Measurements from ENCODE around the gene CCR7.
"Not testable (repeated sequence)": the region's sequence is repeated elsewhere in the genome, so short reads cannot be mapped to it uniquely, and the experiment has no call there.

Gene CCR7

DNA sequence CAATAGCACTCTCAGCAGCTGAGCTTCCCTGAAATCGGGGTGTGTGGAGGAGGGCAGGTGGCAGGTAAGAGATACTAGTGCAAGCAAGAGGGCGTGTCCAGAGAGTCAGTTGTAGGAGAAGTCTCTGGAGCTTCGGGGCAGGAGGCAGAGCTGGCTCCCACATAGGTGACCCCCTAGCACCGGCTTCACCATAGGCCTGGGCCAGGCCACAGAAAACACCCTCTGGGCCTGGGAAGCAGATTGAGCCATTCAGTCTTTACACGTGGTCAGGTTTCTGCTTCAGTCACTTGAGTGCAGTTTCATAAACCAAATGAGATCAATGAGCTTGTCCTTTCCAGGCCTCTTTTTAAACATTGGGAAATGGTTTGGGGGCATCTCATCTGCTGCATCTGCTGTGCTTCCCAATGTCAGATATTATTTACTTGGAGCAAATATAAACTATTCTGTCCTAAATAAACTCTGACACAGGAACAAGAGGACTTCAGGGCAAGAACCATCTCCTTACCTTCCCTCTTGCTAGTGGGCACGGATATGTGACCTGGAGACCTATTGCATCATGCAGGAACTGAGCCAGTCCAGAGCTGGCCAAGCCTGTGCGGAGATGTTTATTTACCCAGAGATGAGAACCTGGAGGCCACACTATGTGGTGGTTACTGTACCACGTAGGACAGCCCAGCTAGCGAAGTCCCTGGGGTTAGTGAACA lies 16.1 kb downstream of the CCR7 start:
- DNase-seq: peak; percentile 90

DNA sequence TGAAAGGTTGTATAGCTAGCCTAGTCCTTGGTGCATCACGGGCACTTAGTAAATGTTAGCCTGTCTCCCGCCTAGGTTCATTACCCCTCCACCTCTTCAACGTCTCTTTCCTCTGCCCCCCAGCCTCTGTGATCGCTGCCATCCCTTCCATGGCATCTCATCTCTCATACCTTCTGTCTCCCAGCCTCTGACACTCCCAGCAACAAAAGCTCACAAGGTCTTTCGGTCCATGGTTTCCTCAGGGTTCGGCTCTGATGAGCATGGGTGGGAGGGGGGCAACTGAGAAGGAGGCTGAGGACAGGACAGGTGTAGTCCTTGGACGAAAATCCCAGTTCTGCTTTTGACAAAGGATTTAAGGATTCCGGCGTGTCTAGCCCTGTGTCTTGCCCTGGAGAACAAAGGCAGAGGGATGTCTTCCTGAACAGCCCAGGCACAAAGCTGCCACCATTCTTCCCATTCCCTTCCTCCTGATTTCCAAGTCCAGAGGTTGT lies 16.7 kb downstream of the CCR7 start:
- no peak for DNase-seq

DNA sequence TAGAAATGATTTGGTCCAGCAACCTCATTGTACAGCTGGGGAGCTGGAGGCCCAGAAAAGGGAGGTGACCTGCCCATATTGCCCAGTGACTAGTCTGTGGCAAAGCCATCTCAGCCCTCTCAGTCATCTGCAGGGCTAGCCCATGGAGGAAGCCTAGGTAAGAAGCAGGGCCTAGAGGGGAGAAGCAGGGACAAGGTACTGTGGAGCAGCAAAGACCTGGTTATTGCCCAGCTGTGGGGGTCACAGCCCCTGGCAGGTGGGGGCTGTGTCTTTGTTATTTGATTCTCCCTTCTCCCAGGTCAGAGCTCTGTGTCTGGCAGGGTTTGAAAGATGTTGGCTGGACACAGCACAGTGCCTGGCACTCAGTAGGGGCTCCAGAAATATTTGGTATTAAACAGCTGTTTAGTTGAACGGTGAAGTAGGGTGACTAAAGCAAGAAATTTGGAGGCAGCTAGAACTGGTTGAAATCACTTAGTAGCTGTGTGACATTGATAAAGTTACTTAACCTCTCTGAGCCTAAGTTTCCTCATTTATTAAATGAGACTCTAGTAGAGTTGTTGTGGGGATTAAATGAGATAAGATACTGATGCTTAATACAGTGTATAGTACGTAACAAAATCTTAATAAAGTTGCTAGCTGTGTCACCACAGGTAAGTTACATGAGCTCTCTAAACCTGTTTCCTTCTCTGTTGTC lies 17.3 kb downstream of the CCR7 start:
- no peak for DNase-seq

DNA sequence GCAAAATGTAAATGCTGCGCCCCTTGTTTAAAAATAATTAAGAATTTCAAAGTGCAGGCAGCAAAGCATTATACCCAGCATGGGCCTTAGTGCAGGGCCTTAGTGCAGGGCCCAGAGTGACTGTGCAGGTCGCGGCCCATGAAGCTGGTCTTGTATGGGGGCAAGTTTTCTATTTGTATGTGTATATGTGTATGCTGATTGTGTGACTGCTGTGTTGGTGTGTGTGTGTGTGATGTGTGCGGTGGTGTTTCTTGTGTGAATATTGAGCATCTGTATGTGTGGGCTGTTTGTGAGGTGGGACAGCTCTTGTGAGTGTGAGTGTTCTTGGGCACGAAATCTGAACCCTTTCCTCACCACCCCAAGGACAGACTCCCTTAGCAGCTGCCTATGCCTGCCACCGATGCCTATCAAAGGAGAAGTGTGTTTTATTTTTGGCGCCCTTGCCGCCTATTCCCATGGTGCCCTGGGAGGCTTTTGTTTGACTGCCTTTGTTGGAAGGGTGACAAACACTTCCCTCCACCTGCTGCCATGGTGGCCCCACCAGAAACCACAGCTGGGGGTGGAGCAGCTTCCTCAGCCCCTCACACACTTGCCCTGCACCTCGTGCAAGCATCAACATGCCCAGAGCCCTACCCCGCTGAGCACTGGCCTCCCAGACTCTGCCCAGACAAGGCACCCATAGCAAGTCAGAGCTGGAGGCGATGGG lies 18.0 kb downstream of the CCR7 start:
- DNase-seq: no peak

DNA sequence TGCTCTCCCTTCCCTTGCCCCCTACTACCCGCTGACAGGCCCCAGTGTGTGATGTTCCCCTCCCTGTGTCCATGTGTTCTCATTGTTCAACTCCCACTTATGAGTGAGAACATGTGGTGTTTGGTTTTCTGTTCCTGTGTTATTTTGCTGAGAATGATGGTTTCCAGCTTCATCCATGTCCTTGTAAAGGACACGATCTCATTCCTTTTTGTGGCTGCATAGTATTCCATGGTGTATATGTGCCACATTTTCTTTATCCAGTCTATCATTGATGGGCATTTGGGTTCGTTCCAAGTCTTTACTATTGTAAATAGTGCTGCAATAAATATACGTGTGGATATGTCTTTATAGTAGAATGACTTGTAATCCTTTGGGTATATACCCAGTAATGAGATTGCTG lies 18.8 kb downstream of the CCR7 start:
- DNase-seq: not testable (repeated sequence)

DNA sequence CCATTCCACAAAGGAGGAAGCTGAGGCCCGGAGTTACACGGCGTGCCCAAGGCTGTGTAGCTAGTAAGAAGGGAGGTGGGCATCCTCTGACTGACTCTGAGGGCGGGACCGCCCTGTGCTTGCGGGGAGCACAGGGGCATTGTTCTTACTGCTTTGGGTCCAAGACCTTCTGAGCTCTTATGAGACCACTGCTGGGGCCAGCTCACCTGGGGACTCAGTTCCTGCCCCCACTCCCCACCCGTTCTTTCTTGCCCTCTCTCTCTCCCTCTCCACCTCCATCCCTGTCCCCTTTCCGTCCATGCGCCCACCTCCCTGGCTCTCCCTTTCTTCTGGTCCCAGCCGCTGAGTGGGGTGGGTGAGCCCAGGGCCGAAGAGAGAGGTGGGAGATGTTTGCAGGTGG lies 19.6 kb downstream of the CCR7 start:
- no peak for DNase-seq

DNA sequence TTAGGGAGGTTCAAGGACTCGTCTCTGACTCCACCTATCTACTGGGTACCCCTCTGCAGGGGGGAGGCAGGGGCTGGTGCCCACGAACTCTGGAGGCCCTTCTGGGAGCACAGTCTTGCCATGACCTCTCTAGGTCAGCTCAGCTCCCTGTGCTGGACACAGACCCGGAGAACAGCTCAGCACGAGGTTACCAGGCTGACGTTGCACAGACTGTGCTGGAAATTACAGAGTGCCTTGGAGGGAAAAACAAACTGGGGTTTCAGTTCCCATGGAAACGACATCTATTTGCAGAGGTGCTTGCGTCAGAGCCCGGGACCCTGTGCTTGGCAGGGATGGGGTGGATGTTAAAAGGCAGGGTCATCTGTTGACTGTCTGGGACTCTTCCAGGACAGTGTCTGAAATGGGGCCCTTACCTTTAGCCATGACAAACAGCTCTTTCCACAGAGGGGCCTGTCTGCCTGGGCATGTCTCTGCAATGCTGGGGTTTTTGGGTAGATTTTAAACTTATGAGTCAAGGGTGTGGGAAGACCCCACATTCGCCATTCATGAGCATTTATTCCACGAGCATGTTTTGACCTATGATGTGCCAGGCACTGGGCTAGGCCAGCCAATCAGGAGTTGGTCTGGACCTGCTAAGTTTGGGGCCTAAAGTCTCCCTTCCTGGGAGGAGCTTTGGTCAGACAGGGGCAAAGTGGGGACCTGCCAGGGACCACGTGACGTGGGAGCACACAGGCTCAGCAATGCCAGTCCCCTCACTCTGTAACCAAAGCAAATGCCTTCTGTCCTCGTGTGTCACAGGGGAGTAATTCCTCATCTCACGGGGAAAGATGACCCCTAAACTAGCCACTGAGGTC lies 22.5 kb downstream of the CCR7 start:
- peak; percentile 55 for DNase-seq

DNA sequence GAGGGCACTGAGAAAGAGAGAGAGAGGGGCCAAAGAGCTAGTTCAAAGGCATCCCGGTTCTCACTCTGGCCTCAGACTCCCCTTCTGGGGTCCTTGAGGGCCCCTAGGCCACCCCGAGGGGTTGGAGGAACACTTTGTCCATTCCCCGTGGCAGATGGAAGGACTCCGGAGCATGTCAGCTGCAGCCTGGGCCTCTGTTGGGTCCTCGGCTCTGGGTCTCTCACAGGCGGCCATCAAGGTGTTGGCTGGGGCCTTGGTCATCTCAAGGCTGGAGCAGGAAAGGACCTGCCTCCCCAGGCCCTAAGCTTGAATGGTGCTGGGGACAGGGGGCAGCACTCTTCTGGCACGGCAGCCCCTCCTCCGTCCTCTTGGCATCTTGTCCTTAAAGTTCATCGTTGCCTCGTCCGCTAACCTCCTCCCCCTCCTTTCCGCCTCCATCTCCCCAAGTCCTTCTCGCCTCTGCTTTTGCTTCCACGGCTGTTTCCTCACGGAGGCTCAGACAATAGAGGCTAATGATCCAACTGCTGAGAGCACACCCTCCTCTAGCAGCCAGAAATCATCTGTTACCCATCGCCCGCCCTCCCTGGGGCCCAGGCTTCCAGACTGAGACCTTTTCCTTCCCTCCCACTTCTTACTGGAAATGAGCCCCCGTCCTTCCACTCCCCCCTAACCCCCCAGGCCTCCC lies 23.3 kb downstream of the CCR7 start:
- DNase-seq: no peak

DNA sequence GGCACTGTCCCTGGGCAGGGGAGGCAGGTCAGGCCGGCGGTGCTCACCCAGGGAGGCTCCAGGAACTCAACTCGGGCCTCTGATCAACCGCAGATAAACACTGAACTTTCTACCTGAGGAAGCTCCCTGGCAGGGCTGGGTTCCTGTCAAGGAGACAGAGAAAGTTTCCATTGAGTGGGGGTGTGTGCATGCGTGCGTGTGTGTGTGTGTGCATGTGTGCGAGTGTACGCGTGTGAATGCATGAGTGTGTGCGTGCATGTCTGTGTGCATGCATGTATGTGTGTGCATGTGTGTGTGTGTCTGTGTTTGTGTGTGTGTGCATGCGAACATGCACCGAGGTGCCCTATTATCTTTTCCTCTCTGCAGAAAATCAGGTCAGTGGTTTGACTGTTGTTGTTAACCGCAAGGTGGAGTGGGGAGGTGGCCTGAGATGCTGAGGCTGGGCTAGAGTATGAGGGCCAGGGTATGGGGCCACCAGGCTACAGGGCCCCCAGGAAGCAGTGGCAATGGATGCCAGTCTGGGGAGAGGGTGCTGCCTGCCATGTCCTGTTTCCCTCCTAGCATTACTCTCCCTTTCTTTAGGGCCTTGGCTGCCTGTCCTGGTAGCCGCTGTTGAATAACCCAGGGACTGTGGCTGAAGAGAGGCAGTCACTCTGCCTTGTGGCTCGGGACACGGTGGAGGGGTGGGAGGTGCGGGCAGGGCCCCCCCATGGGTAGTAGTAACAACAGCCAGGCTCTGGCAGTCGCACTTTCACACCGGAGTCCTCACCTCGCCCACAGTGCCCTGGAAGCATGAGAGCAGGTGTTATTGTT lies 24.0 kb downstream of the CCR7 start:
- DNase-seq: no peak

DNA sequence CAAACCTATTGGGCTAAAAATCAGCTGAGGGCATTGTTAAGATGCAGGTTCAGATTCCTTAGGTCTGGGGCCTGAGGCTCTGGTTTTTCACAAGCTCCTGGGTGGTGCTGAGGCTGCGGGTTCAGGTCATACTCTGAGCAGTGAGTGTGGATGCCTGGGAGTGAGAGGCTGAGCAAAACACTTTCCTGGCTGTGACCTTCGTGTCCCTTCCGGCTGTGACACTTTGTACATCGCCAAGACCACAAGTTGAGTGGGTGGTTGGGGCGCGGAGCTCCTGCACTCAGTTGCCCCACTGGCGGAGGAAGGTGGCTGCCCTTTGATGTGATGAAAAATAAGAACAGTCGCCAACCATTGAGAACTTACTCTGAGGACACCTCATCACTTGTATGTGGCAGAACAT lies 24.8 kb downstream of the CCR7 start:
- DNase-seq: no peak

DNA sequence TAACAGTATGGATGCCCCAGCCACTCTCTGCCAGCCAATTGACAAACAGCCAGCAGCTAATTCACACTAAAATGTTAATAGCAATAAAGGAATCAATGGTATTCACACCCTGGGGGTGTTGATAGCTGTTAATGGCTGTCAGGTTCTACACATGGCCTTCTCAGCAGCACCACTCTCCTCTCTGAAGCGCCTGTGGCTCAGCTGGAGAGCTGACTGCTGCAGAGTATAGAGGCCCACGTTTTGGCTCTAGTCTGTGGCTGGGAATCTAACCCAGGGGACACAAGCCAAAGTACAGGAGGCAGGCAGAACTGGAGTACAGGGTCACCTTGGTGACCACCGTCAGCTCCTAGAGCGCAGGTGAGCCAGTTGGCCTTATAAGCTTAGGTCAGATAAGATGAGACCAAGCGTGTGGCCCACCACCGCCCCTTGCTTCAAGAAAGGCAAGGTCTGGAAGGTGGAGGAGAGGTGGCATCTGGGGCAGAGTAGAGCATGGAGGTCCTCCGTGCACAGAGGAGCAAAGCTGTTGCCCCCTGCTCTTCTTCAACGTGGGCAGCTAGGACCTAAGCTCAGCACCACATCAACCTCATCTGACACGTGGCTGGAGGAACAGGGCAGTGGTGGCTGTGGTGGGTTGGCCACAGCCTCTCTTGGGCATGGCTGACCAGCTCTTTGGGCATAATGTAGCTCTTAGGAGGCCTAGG lies 25.4 kb downstream of the CCR7 start:
- no peak for DNase-seq

DNA sequence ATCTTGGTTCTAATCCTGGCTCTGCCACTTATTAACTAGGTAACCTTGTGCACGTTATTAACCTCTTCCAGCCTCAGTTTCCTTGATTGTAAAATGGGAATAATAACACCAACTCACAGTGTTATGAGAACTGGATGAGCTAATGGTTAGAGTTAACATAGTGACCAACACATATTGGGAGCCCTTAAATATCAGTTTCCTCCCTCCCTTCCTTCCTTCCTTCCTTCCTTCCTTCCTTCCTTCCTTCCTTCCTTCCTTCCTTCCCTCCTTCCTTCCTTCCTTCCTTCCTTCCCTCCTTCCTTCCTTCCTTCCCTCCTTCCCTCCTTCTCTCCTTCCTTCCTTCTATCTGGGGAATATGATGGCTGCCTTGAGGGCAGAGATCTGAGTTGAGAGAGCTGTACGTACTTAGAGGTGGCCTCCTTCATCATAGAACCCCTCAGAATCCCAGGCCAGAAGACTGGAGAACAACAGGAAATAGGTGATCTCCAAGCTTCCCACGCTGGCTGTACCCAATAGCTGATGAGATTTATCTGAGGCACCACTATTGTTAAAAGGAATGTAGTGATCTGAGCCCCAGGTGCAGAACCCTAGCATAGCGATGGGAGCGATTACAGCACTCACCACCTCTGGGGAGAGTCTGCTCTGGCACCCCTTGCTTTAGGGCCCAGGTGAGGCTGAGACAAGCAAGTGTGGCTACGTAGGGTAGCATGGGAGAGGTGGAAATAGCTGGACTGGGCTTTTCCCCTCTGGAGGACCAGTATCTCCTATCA lies 26.2 kb downstream of the CCR7 start:
- DNase-seq: no peak

DNA sequence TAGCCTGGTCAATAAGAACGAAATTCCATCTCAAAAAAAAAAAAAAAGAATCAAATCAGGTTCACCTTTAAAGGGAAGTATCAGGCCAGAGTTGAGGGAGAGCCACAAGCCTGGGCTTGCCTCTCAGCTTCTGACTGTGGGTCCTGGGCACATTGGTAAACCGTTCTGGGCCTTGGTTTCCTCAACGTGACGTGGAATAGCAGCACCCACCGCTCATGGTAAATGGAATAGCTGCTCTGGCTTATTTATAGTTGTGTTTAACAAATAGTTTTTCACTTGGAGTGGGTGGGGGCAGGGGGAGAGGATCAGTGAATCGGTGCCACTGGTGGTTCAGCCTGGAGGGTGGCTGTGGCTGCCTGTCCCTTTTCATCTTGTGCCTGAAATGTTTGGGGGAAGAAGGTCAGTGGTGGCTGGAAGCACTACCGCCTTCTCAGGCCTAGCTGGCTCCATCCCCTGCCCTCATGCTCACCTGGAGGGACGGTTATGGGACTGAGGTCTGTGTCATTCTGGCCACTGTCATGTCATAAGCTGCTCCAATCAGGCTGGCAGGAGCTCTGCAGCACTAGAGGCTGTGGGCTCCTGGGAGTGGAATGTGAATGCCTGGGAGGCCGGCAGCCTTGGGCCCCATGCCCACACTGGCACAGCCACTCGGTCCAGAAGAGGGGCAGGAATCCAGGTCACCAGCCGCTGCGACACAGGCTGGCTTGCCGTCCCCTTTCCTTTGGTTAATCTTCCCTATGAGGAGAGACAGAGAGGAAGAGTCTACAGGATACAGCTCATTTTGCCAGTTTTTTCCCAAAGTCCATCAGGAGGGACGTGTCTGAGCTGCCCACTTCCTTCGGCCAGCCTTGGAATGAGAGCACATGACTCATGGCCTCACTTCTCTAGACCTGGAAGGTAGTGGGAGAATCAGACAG lies 27.0 kb downstream of the CCR7 start:
- DNase-seq: peak; percentile 42

DNA sequence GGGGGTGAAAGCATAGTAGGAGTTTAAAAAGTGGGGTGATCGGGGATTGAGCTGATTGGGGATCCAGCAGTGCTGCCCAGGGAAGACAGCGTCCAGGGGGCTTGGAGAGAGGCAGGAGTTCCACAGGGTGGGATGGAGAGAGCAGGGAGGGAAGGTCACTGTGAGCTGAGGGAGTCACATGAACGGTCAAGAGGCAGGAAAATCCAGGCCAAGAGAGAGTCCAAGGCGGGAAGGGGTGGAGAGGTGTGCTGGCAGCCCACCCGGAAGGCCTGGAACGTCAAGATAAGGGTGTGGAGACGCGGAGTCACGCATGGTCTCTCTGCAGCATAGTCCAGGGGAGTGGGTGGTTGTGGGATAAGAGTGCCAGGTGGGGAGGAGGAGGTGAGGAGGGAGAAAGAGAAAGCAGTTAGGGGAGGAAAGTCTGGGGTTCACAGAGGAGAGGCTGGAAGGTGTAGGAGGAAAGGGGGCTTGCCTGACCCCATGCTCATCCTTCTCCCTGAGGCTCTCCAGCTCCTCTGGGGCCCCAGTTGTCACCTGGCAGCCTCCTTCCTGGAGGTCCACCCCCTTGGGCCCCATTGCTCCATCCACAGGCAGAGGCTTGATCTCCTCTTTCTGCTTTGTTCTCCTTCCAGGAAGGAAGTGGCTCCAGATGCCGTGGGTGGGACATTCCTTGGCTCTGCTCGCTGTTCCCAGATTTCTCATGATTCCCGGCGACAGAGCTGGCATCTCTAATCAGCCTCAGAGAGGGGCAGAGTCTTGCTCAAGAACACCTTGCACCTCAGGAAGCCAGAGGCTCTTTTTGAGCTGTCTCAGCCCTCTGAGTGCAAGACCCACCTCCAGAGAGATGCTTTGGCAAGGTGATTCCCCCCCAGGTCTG lies 28.7 kb downstream of the CCR7 start:
- DNase-seq: peak; percentile 29

DNA sequence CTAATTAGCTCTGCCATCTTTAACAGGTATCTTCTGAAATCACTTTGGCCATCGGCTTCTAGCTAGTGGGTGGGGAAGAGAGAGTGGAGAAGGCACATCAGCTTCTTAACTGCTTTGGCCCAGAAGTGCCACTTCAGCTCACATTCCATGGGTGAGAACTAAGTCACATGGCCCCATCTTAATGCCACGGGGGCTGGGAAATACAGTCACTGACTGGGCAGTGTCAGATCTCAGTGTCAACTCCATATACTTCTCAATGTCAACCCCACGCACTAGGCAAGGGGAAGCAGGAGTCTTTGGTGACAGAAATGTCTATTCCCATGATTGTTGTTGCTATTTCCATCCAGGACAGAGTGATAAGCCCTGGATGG lies 29.4 kb downstream of the CCR7 start:
- DNase-seq: no peak

DNA sequence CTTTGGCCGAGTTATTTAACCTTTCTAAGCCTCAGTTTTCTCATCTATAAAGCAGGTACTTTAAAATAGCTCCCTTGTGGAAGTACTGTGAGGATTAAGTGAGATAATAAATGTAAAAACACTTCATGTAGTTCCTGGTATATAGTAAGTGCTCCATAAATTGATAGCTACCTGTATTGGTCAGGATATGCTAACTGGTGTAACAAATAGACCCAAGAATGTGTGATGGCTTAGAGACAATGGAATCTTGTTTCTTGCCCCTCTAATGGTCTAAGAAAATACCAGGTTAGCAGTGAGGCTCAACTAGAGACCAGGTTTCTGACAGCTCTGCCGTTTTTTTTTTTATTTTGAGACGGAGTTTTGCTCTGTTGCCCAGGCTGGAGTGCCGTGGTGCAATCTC lies 29.8 kb downstream of the CCR7 start:
- no peak for DNase-seq

DNA sequence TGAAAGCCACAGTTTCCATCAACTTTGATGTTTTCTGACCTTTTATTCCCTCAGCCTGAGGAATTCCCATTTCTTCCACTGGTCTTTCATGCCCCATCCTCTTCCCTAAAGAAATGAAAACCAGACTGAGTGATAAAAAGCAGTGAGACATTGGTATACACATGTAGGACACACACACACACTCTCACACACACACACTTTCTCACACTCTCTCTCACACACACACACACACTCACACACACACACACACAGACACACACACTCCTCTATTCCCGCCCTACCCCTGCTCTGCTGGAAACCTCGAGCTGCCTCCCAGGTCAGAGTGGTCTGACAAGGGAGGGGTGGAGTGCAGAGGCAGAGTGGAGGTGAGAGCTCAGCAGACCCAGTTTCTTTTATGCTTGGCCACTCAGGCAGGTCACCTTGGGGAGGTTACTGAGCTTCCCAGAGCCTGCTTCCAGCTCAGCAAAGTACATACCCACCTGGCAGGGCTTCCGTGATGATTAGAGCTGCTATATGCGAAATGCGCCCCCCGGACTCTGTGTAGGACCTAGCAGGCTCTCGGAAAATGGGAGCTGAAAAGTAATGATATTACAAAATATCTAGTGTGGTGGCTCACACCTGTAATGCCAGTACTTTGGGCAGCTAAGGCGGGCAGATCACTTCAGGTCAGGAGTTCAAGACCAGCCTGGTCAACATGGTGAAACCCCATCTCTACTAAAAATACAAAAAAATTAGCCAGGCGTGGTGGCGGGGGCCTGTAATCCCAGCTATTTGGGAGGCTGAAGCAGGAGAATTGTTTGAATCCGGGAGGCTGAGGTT lies 30.7 kb downstream of the CCR7 start:
- DNase-seq: no peak

Data from HCEC 1CT (cell line).